GM21619 (cell line): ENCODE results near the gene CYSRT1.

Experiments used
- ATAC-seq: cut with Tn5 transposase; IDR thresholded peaks from one replicate; pipeline ENCODE4 v1.9.1; 2021; ENCODE audit not compliant: unreplicated experiment

Gene CYSRT1

GRCh38 chr9:137270929-137271695 lies 46.1 kb downstream of the CYSRT1 start:
- no peak for ATAC-seq

- ATAC-seq, result no peak
These were observed 46.7 kb downstream of the CYSRT1 start for GRCh38 chr9:137271696-137272076.

GRCh38 chr9:137272241-137273094 lies 47.5 kb downstream of the CYSRT1 start:
- no peak for ATAC-seq

GRCh38 chr9:137273095-137273490 lies 48.1 kb downstream of the CYSRT1 start:
- ATAC-seq, result no peak

- ATAC-seq, result no peak
These were observed 48.8 kb downstream of the CYSRT1 start for GRCh38 chr9:137273611-137274320.

- no peak for ATAC-seq
These were observed 50.2 kb downstream of the CYSRT1 start for GRCh38 chr9:137275203-137275587.
